Measurements from ENCODE around the gene ADAD2.

ADAD2 gene

DNA sequence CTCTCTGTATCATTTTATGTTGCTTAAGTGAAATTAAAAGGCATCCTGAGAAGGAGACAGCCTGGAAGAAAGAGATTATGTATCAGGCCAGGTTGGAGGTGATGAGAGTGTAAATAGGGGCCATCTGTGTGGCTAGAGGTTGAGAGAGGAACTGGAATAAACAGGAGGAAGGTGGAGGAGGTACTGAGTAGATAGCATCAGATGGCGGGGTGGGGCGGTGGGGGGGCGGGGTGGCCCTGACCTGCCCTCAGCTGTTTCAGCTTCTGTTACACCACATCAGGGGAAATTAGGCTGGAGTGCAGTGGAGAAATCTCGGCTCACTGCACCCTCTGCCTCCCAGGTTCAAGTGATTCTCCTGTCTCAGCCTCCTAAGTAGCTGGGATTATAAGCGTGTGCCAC lies 55.7 kb downstream of the ADAD2 start:
- Histone ChIP-seq H3K27me3 (ENCODE audit: control insufficient read depth, insufficient read depth, low read length) (no peaks in the 10 kb centered on the region), H3K4me1 (ENCODE audit: control insufficient read depth, insufficient read depth, low read length) (no peaks in the 10 kb centered on the region), H3K27ac (ENCODE audit: low read length) (no peak overlapping the region), H3K4me3 (ENCODE audit: low read length) (no peak overlapping the region), H3K9me3 (ENCODE audit: control insufficient read depth, insufficient read depth, low read length) (no peaks in the 10 kb centered on the region), H3K36me3 (ENCODE audit: control insufficient read depth, insufficient read depth, low read length) (no peaks in the 10 kb centered on the region)
- no CpG with 5 or more reads among the region's 5 CpGs for WGBS (ENCODE audit: insufficient coverage, insufficient read length)
- no peak for DNase-seq (ENCODE audit: low read depth, low spot score)

Measured in iPS DF 6.9 (cell line).